ENCODE results near the gene PTPRG. TPM values are rescaled to one million over a fixed set of nuclear protein-coding genes. Genes with fewer than 3 reads are reported as not detected.

PTPRG gene
- total RNA-seq, 1 experiment from 2014 or later = 69.3 TPM

GRCh38 chr3:62238003-62238402 lies 676.6 kb downstream of the PTPRG start:
- H3K4me2 ChIP-seq (ENCODE audit: insufficient read depth, insufficient read length, low read length) = no peak overlapping the region
- no peak overlapping the region for H3K27ac ChIP-seq (ENCODE audit: insufficient read length, low read depth, low read length)
- H3K56ac ChIP-seq (ENCODE audit: insufficient read length, low read depth, low read length) = no peak overlapping the region
- no peak overlapping the region for H2BK120ac ChIP-seq (ENCODE audit: low read depth, low read length, poor library complexity, severe bottlenecking)
- H3T11ph ChIP-seq (ENCODE audit: low read length) = no peak overlapping the region
- H2AFZ ChIP-seq (ENCODE audit: low read length) = no peak overlapping the region
- no peak for DNase-seq
- Mint-ChIP-seq H3K9me3 (no peaks in the 10 kb centered on the region), H3K4me3 (no peak overlapping the region), H3K4me1 (peaks cover 26% of the 10 kb centered on the region in 2 experiments), H3K27ac (no peak overlapping the region), H3K27me3 (ENCODE audit: low read depth) (no peaks in the 10 kb centered on the region), H3K36me3 (ENCODE audit: insufficient read depth in 1 of 3, low read depth in 3 of 3) (no peaks in the 10 kb centered on the region; a peak in 1 of 7 replicates)
- H3K23ac ChIP-seq (ENCODE audit: insufficient read length, low read depth, low read length) = no peak overlapping the region
- peaks cover 6% of the 10 kb centered on the region; the same call in 1 of the 2 replicates for H3K4me1 ChIP-seq (ENCODE audit: insufficient read depth, low read length)
- no peak overlapping the region for H3K9ac ChIP-seq (ENCODE audit: extremely low read depth, insufficient read length, low read length)
- no peaks in the 10 kb centered on the region for H3K23me2 ChIP-seq (ENCODE audit: insufficient read length, low read depth, low read length, poor library complexity, severe bottlenecking)
- H3K27me3 ChIP-seq (ENCODE audit: insufficient read depth, low read length) = no peaks in the 10 kb centered on the region
- no peak overlapping the region for H2BK20ac ChIP-seq (ENCODE audit: low read depth, low read length, poor library complexity, severe bottlenecking)
- no peak overlapping the region for H2AK5ac ChIP-seq (ENCODE audit: insufficient read length, low read length)
- no peaks in the 10 kb centered on the region for H3K79me1 ChIP-seq (ENCODE audit: insufficient read depth, low read depth, low read length, poor library complexity, severe bottlenecking)
- H3K18ac ChIP-seq (ENCODE audit: insufficient read length, low read depth, low read length) = no peak overlapping the region
- H2BK15ac ChIP-seq (ENCODE audit: low read depth, low read length) = no peak overlapping the region
- H3K14ac ChIP-seq (ENCODE audit: insufficient read depth, low read length) = no peak overlapping the region
- no peaks in the 10 kb centered on the region for H4K20me1 ChIP-seq (ENCODE audit: control insufficient read depth, insufficient read depth, insufficient read length)
- H4K91ac ChIP-seq (ENCODE audit: insufficient read length, low read depth, low read length) = no peak overlapping the region
- no peak for TF ChIP-seq CTCF (conservative IDR thresholded peaks at IDR 0.05)
- no peak overlapping the region for H4K8ac ChIP-seq (replicated peaks; ENCODE audit: insufficient read length, low read depth, low read length)
- no peak overlapping the region for H4K5ac ChIP-seq (ENCODE audit: insufficient read length, low read depth, low read length)
- H3K9me3 ChIP-seq (ENCODE audit: control insufficient read depth, low read depth, low read length) = no peaks in the 10 kb centered on the region
- H3K79me2 ChIP-seq (ENCODE audit: insufficient read depth, low read length) = no peaks in the 10 kb centered on the region
- H2BK12ac ChIP-seq (ENCODE audit: insufficient read length, low read depth, low read length) = no peak overlapping the region
- no peak overlapping the region for H2BK5ac ChIP-seq (ENCODE audit: insufficient read length, low read length)
- WGBS (ENCODE audit: extremely low coverage, insufficient read length, low lambda C conversion rate) = no CpG with 5 or more reads among the region's 5 CpGs
- no peak overlapping the region for H3K4ac ChIP-seq (ENCODE audit: low read depth, low read length)
